WTC11 (cell line): ENCODE measurements around the gene HID1.

Experiments
- ARID4B ChIP-seq: sonication (generic); formaldehyde crosslinking; IDR thresholded peaks from 2 replicates; pipeline ENCODE4 v1.8.0; 2023; ENCODE audit warnings: missing genetic modification reagents, mild to moderate bottlenecking, borderline replicate concordance
- CTCF ChIP-seq: fragments of 200-600 bp; IDR thresholded peaks from 2 replicates; pipeline ENCODE4 v1.8.0; 2022; ENCODE audit warnings: antibody characterized with exemption
- E2F4 ChIP-seq: sonication (generic); formaldehyde crosslinking; IDR thresholded peaks from 2 replicates; pipeline ENCODE4 v1.8.1; 2022; ENCODE audit warnings: low read depth, mild to moderate bottlenecking, moderate library complexity, missing genetic modification reagents, borderline replicate concordance
- FOXJ3 ChIP-seq: sonication (generic); formaldehyde crosslinking; IDR thresholded peaks from 2 replicates; pipeline ENCODE4 v1.9.0; 2021; ENCODE audit warnings: missing genetic modification reagents, mild to moderate bottlenecking, borderline replicate concordance
- IRF1 ChIP-seq: sonication (generic); formaldehyde crosslinking; IDR thresholded peaks from 2 replicates; pipeline ENCODE4 v1.8.0; 2023; ENCODE audit warnings: missing genetic modification reagents
- NFE2L1 ChIP-seq: sonication (generic); formaldehyde crosslinking; IDR thresholded peaks from 2 replicates; pipeline ENCODE4 v1.8.1; 2023; ENCODE audit warnings: missing genetic modification reagents
- NFYB ChIP-seq: sonication (generic); formaldehyde crosslinking; conservative IDR thresholded peaks from 2 replicates; pipeline ENCODE4 v1.8.0; 2022; ENCODE audit warnings: low read depth, missing genetic modification reagents
- NR1H2 ChIP-seq: sonication (generic); formaldehyde crosslinking; IDR thresholded peaks from 2 replicates; pipeline ENCODE4 v1.9.0; 2021; ENCODE audit warnings: mild to moderate bottlenecking, moderate library complexity, missing genetic modification reagents
- NR2C2 ChIP-seq: sonication (generic); formaldehyde crosslinking; IDR thresholded peaks from 2 replicates; pipeline ENCODE4 v1.8.0; 2022; ENCODE audit warnings: mild to moderate bottlenecking, missing genetic modification reagents
- USF2 ChIP-seq: sonication (generic); formaldehyde crosslinking; IDR thresholded peaks from 2 replicates; pipeline ENCODE4 v1.8.1; 2023; ENCODE audit warnings: mild to moderate bottlenecking, missing genetic modification reagents, moderate library complexity
- ZBTB21 ChIP-seq: sonication (generic); formaldehyde crosslinking; IDR thresholded peaks from 2 replicates; pipeline ENCODE4 v1.8.1; 2023; ENCODE audit warnings: mild to moderate bottlenecking, missing genetic modification reagents, borderline replicate concordance
- ZNF423 ChIP-seq: fragments of 250-450 bp; sonication (Bioruptor Pico); IDR thresholded peaks from 2 replicates; pipeline ENCODE4 v2.1.2; 2022; ENCODE audit warnings: mild to moderate bottlenecking, moderate library complexity

GRCh38 chr17:74971069-74971841 is 1.3 kb downstream of the HID1 start:
- TF ChIP-seq CTCF (no peak), ZBTB21 (CRISPR knock-in tag) (no peak), E2F4 (CRISPR knock-in tag) (no peak), NFE2L1 (CRISPR knock-in tag) (no peak), FOXJ3 (CRISPR knock-in tag) (no peak), NR2C2 (no peak), ARID4B (CRISPR knock-in tag) (no peak), USF2 (CRISPR knock-in tag) (no peak), IRF1 (CRISPR knock-in tag) (no peak), ZNF423 (CRISPR knock-in tag) (no peak), NR1H2 (CRISPR knock-in tag) (no peak), NFYB (CRISPR knock-in tag) (no peak)
